A549 (cell line): ENCODE data around the gene NR2C2AP. TPM values are rescaled to one million over a fixed set of nuclear protein-coding genes. Genes with fewer than 3 reads are reported as not detected.
A peak's percentile ranks its signal among the peaks of the same experiment; 100 is the strongest.
"Not testable (repeated sequence)": the region's sequence is repeated elsewhere in the genome, so short reads cannot be mapped to it uniquely, and the experiment has no call there.

Experiments used
- ATAC-seq, 2 experiments: fragments of 200-7000 bp in 1 of 2; fragments of >200 bp in 1 of 2; cut with Nextera tagmentation in 1 of 2; cut with Tn5 transposase in 1 of 2; 3 replicates each; pipeline versions ENCODE4 v1.8.0 to v1.9.1; 2018 to 2020; ENCODE audit warnings: mild to moderate bottlenecking in 1 of 2, moderate library complexity in 1 of 2
- CTCF ChIA-PET: fragments of 300-600 bp; sonication (Branson Sonifier 250); formaldehyde crosslinking; extraction: SDS; loops from one replicate; lab custom pipeline; 2021; ENCODE audit warnings: antibody characterized with exemption, inconsistent platforms; lab: Yijun Ruan, JAX
- POLR2A ChIA-PET: fragments of 350-600 bp; formaldehyde crosslinking; extraction: SDS; loops from one replicate; lab custom pipeline; 2021; ENCODE audit warnings: antibody characterized with exemption, inconsistent platforms; lab: Yijun Ruan, JAX
- DNase-seq, 2 experiments: peaks; one replicate each; pipeline versions ENCODE4 v3.0.0 to v3.0.0-alpha.2; 2011 to 2016; ENCODE audit warnings: low read depth in 1 of 2, low spot score in 1 of 2
- FAIRE-seq: peaks from 2 replicates; lab custom pipeline; 2011; peaks lifted over from hg19 to GRCh38; lab: Jason Lieb, UNC
- H3K27ac ChIP-seq, 2 experiments: fragments of >200 bp; sonication (Bioruptor Twin); formaldehyde crosslinking; 3 replicates each; pipeline ENCODE4 v1.5.1; 2016 to 2017
- H3K4me1 ChIP-seq: fragments of >200 bp; sonication (Bioruptor Twin); formaldehyde crosslinking; 3 replicates; pipeline ENCODE4 v1.6.1; 2016
- H3K4me2 ChIP-seq: fragments of >200 bp; sonication (Bioruptor Twin); formaldehyde crosslinking; 3 replicates; pipeline ENCODE4 v1.6.1; 2016
- H3K4me3 ChIP-seq: fragments of >200 bp; sonication (Bioruptor Twin); formaldehyde crosslinking; 3 replicates; pipeline ENCODE4 v1.5.1; 2016
- H3K9me3 ChIP-seq: fragments of >200 bp; sonication (Bioruptor Twin); formaldehyde crosslinking; 3 replicates; pipeline ENCODE4 v1.6.1; 2016
- ATOH8 ChIP-seq: fragments of 250-450 bp; sonication (Bioruptor Pico); IDR thresholded peaks from 2 replicates; pipeline ENCODE4 v1.5.0; 2020; ENCODE audit warnings: low read depth, mild to moderate bottlenecking, moderate library complexity
- CHD2 ChIP-seq: fragments of 150-350 bp; IDR thresholded peaks from 2 replicates; pipeline ENCODE4 v1.6.1; 2014; ENCODE audit warnings: low read length; ENCODE audit not compliant: partially characterized antibody
- EP300 ChIP-seq, 2 experiments: fragments of >200 bp; sonication (Bioruptor Twin); formaldehyde crosslinking; IDR thresholded peaks; 2 replicates in 1 of 2; 3 replicates in 1 of 2; pipeline ENCODE4 v1.6.1; 2016 to 2017
- ESRRA ChIP-seq: fragments of 150-350 bp; IDR thresholded peaks from 2 replicates; pipeline ENCODE4 v1.6.1; 2014; ENCODE audit warnings: mild to moderate bottlenecking, low read length, borderline replicate concordance
- FOSB ChIP-seq: fragments of 250-450 bp; sonication (Bioruptor Pico); IDR thresholded peaks from 2 replicates; pipeline ENCODE4 v1.5.0; 2020; ENCODE audit warnings: mild to moderate bottlenecking, moderate library complexity
- FOXS1 ChIP-seq: fragments of 250-450 bp; sonication (Bioruptor Pico); IDR thresholded peaks from 2 replicates; pipeline ENCODE4 v1.5.0; 2020; ENCODE audit warnings: mild to moderate bottlenecking, moderate library complexity
- GATA3 ChIP-seq: IDR thresholded peaks from 2 replicates; pipeline ENCODE4 v1.6.1; 2012; ENCODE audit warnings: borderline replicate concordance
- HEYL ChIP-seq: fragments of 250-450 bp; sonication (Bioruptor Pico); IDR thresholded peaks from 2 replicates; pipeline ENCODE4 v1.8.0; 2021; ENCODE audit warnings: mild to moderate bottlenecking, moderate library complexity
- HOXB13 ChIP-seq: fragments of 250-450 bp; sonication (Bioruptor Pico); IDR thresholded peaks from 2 replicates; pipeline ENCODE4 v1.5.0; 2020; ENCODE audit warnings: low read depth, mild to moderate bottlenecking, moderate library complexity
- KDM1A ChIP-seq: fragments of 200-600 bp; sonication (generic); IDR thresholded peaks from 2 replicates; pipeline ENCODE4 v1.6.1; 2016; ENCODE audit warnings: low read depth, mild to moderate bottlenecking
- KDM5A ChIP-seq: fragments of 200-600 bp; sonication (generic); IDR thresholded peaks from 2 replicates; pipeline ENCODE4 v1.6.1; 2016; ENCODE audit warnings: antibody characterized with exemption, mild to moderate bottlenecking
- PHF8 ChIP-seq: fragments of 200-600 bp; sonication (generic); IDR thresholded peaks from 2 replicates; pipeline ENCODE4 v1.6.1; 2016; ENCODE audit warnings: low read depth, mild to moderate bottlenecking, antibody characterized with exemption, moderate library complexity, borderline replicate concordance
- RCOR1 ChIP-seq: fragments of 150-350 bp; IDR thresholded peaks from 2 replicates; pipeline ENCODE4 v1.6.1; 2014; ENCODE audit warnings: antibody characterized with exemption, low read length, low read depth
- REST ChIP-seq: fragments of 200-600 bp; sonication (generic); IDR thresholded peaks from 2 replicates; pipeline ENCODE4 v1.6.1; 2016; ENCODE audit warnings: antibody characterized with exemption, mild to moderate bottlenecking, moderate library complexity
- RFX5 ChIP-seq: fragments of 450-650 bp; IDR thresholded peaks from 2 replicates; pipeline ENCODE4 v1.7.1; 2014; ENCODE audit warnings: antibody characterized with exemption, mild to moderate bottlenecking, moderate library complexity
- SMC3 ChIP-seq: fragments of >200 bp; sonication (Bioruptor Twin); formaldehyde crosslinking; IDR thresholded peaks from 3 replicates; pipeline ENCODE4 v1.6.1; 2018; ENCODE audit warnings: inconsistent platforms
- TP53 ChIP-seq: fragments of 250-450 bp; sonication (Bioruptor Pico); IDR thresholded peaks from 2 replicates; pipeline ENCODE4 v1.5.0; 2021; ENCODE audit warnings: mild to moderate bottlenecking, moderate library complexity
- ZC3H11A ChIP-seq: fragments of 450-650 bp; IDR thresholded peaks from 2 replicates; pipeline ENCODE4 v1.6.1; 2014; ENCODE audit warnings: antibody characterized with exemption, mild to moderate bottlenecking
- WGBS: methylation state at CpG from one replicate; pipeline ENCODE4 v1.1.6; 2017; ENCODE audit errors: missing lambda C conversion rate; 5-methylcytosine and 5-hydroxymethylcytosine counted together
- polyA plus RNA-seq, 4 experiments: library from polyadenylated mRNA; depleted of rRNA in 3 of 4; stranded (reverse); fragments of >200 nt; fragmentation: RNase III in 1 of 4; extraction: RNeasy Plus Mini Kit Qiagen cat#74134 plus additional on column Dnase treatment in 1 of 4; gene quantifications; 2 replicates in 3 of 4; 3 replicates in 1 of 4; pipeline ENCODE4 v1.2.3, GENCODE V29; 2011 to 2017

Gene NR2C2AP
- polyA plus RNA-seq, 2 of the 4 experiments (the other 2 are of a cell fraction): 20.0 to 24.6 TPM

- H3K4me2 ChIP-seq, FAIRE-seq, POLR2A ChIA-PET, ATAC-seq, H3K4me3 ChIP-seq, H3K27ac ChIP-seq, DNase-seq, H3K4me1 ChIP-seq, H3K9me3 ChIP-seq: not testable (repeated sequence)
- CTCF ChIA-PET: interaction anchor here (1.1 kb wide), 1 partner anchor 13 kb away, joined by 3 read pairs; no protein-coding TSS in a partner anchor
- 78% methylated on average over 4 of the region's 5 CpGs for WGBS
These were observed 30.0 kb downstream of the NR2C2AP start for GRCh38 chr19:19173243-19173642.

GRCh38 chr19:19171821-19172532 is 31.2 kb downstream of the NR2C2AP start:
- H3K4me2 ChIP-seq: no peak overlapping the region
- no peak overlapping the region for H3K4me3 ChIP-seq
- ATAC-seq (no peak), DNase-seq (no peak), FAIRE-seq (no peak)
- peak overlapping the region in 1 of 2 experiments; percentile 73; a peak in 4 of 6 replicates for H3K27ac ChIP-seq
- H3K9me3 ChIP-seq: no peaks in the 10 kb centered on the region
- peaks cover 5% of the 10 kb centered on the region; the same call in 1 of the 3 replicates for H3K4me1 ChIP-seq
- TF ChIP-seq KDM1A (no peak), FOSB (CRISPR knock-in tag) (no peak), SMC3 (no peak)
- ChIA-PET CTCF (no interaction called here), POLR2A (no interaction called here)
- WGBS: 65% methylated on average over 6 of the region's 8 CpGs

- ATAC-seq (no peak), DNase-seq (no peak), FAIRE-seq (no peak)
- H3K4me2 ChIP-seq: no peak overlapping the region
- 97% methylated on average over 5 of the region's 6 CpGs for whole genome bisulfite sequencing
- H3K27ac ChIP-seq: no peak overlapping the region; a peak in 1 of 6 replicates
- H3K4me3 ChIP-seq: no peak overlapping the region
- ChIA-PET POLR2A (no interaction called here), CTCF (no interaction called here)
- H3K9me3 ChIP-seq: no peaks in the 10 kb centered on the region
- TF ChIP-seq ESRRA (no peak), FOXS1 (no peak), GATA3 (no peak), CHD2 (no peak), HEYL (CRISPR knock-in tag) (no peak), HOXB13 (no peak), ATOH8 (CRISPR knock-in tag) (no peak), RCOR1 (no peak), ZC3H11A (no peak), RFX5 (no peak), KDM5A (no peak), PHF8 (no peak), EP300 (IDR thresholded peaks at IDR 0.05) (no peak), REST (no peak), TP53 (no peak)
- H3K4me1 ChIP-seq: peaks cover 5% of the 10 kb centered on the region; the same call in 1 of the 3 replicates
These were observed 32.1 kb downstream of the NR2C2AP start for GRCh38 chr19:19170873-19171672.
